ENCODE data around the gene CRAMP1.

The CRAMP1 gene

GRCh38 chr16:1655909-1656807 lies 44.0 kb downstream of the CRAMP1 start:
- no peak for TF ChIP-seq CTCF (IDR thresholded peaks at IDR 0.05; ENCODE audit: low read depth, low read length)
- no peak for DNase-seq (ENCODE audit: extremely low read depth, low read depth)

GRCh38 chr16:1656808-1657617 lies 44.9 kb downstream of the CRAMP1 start:
- no peak for DNase-seq (ENCODE audit: extremely low read depth, low read depth)
- no peak for TF ChIP-seq CTCF (IDR thresholded peaks at IDR 0.05; ENCODE audit: low read depth, low read length)

- TF ChIP-seq CTCF (IDR thresholded peaks at IDR 0.05; ENCODE audit: low read depth, low read length) = no peak
- no peak for DNase-seq (ENCODE audit: extremely low read depth, low read depth)
These were observed 45.7 kb downstream of the CRAMP1 start for GRCh38 chr16:1657841-1658240.

- TF ChIP-seq CTCF (IDR thresholded peaks at IDR 0.05; ENCODE audit: low read depth, low read length) = no peak
- DNase-seq (ENCODE audit: extremely low read depth, low read depth) = no peak
These were observed 46.9 kb downstream of the CRAMP1 start for GRCh38 chr16:1659031-1659430.

GRCh38 chr16:1661826-1662225 lies 49.7 kb downstream of the CRAMP1 start:
- DNase-seq (ENCODE audit: extremely low read depth, low read depth) = no peak
- TF ChIP-seq CTCF (IDR thresholded peaks at IDR 0.05; ENCODE audit: low read depth, low read length) = no peak

- no peak for DNase-seq (ENCODE audit: extremely low read depth, low read depth)
- no peak for TF ChIP-seq CTCF (IDR thresholded peaks at IDR 0.05; ENCODE audit: low read depth, low read length)
These were observed 50.4 kb downstream of the CRAMP1 start for GRCh38 chr16:1662543-1662942.

- TF ChIP-seq CTCF (IDR thresholded peaks at IDR 0.05; ENCODE audit: low read depth, low read length) = no peak
These were observed 53.7 kb downstream of the CRAMP1 start for GRCh38 chr16:1665829-1666228.

More at GRCh38 chr16:1665829-1666228, 53.7 kb downstream of the CRAMP1 start:
- DNase-seq (ENCODE audit: extremely low read depth, low read depth) = no peak

Measured in AG09319 (cell line).